Measurements from ENCODE around the gene RIMBP2.

DNA sequence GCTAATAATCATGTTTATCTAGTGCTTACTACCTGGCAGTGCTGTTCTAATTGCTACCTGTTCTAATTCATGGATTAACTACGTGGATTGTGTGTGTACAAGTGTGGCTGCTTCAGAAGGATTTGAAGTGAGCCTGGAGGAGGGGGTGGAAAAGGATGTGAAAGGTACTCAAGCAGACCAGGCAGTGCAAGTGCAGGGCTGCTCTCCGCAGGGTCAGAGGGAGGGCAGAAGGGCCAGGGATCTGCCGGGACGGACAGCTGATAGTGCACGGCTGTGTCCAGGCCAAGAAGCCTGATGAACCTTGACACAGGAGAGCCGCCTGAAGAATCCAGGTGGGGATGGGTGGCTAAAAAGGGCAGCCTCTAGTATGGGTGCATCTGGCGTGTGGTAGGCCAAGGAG is 349.9 kb downstream of the RIMBP2 start:
- no peak for TF ChIP-seq TAF1 (IDR thresholded peaks at IDR 0.05; ENCODE audit: borderline replicate concordance, low read depth, low read length)
- no peak for TF ChIP-seq POLR2AphosphoS5 (IDR thresholded peaks at IDR 0.05; ENCODE audit: low read depth, low read length)
- TF ChIP-seq POLR2A (IDR thresholded peaks at IDR 0.05; ENCODE audit: low read depth, low read length) = no peak

All from GM12892 (cell line).